Measurements from ENCODE around the gene CARM1.
"Not testable (repeated sequence)": the region's sequence is repeated elsewhere in the genome, so short reads cannot be mapped to it uniquely, and the experiment has no call there.

- TF ChIP-seq, protein P1, sequence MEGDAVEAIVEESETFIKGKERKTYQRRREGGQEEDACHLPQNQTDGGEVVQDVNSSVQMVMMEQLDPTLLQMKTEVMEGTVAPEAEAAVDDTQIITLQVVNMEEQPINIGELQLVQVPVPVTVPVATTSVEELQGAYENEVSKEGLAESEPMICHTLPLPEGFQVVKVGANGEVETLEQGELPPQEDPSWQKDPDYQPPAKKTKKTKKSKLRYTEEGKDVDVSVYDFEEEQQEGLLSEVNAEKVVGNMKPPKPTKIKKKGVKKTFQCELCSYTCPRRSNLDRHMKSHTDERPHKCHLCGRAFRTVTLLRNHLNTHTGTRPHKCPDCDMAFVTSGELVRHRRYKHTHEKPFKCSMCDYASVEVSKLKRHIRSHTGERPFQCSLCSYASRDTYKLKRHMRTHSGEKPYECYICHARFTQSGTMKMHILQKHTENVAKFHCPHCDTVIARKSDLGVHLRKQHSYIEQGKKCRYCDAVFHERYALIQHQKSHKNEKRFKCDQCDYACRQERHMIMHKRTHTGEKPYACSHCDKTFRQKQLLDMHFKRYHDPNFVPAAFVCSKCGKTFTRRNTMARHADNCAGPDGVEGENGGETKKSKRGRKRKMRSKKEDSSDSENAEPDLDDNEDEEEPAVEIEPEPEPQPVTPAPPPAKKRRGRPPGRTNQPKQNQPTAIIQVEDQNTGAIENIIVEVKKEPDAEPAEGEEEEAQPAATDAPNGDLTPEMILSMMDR (IDR thresholded peaks at IDR 0.05): not testable (repeated sequence)
- not testable (repeated sequence) for TF ChIP-seq POLR2A, POLR2AphosphoS5 (IDR thresholded peaks at IDR 0.05)
Measured at GRCh38 chr19:10959277-10959968, 88.1 kb downstream of the CARM1 start.

Data from prostate gland (tissue), 2 donors.